Keratinocyte (primary cell): ENCODE measurements around the gene CEP120. TPM values are rescaled to one million over a fixed set of nuclear protein-coding genes. Genes with fewer than 3 reads are reported as not detected.

Source experiments
- DNase-seq: peaks from one replicate; pipeline ENCODE4 v3.0.0-alpha.2; 2011; ENCODE audit warnings: low read depth, missing footprints, low spot score
- FAIRE-seq: peaks from 2 replicates; lab custom pipeline; 2011; peaks lifted over from hg19 to GRCh38; lab: Jason Lieb, UNC
- H2AFZ ChIP-seq: 2 replicates; pipeline ENCODE4 v1.6.0; 2012; ENCODE audit warnings: low read length, control low read depth, inconsistent platforms; ENCODE audit not compliant: control insufficient read depth
- H3K27ac ChIP-seq: 2 replicates; pipeline ENCODE4 v1.5.1; 2011; ENCODE audit warnings: low read length; ENCODE audit not compliant: control insufficient read depth, insufficient read depth
- H3K27me3 ChIP-seq: 3 replicates; pipeline ENCODE4 v1.6.0; 2011; ENCODE audit warnings: low read length; ENCODE audit not compliant: control insufficient read depth, insufficient read depth; ENCODE audit errors: extremely low read depth
- H3K36me3 ChIP-seq, 2 experiments: 2 replicates in 1 of 2; 3 replicates in 1 of 2; pipeline ENCODE4 v1.5.1; 2011; ENCODE audit warnings: low read length in 2 of 2, mild to moderate bottlenecking in 1 of 2; ENCODE audit not compliant: control insufficient read depth in 2 of 2, insufficient read depth in 2 of 2; ENCODE audit errors: extremely low read depth in 1 of 2
- H3K4me1 ChIP-seq: 3 replicates; pipeline ENCODE4 v1.5.1; 2011; ENCODE audit warnings: low read length; ENCODE audit not compliant: control insufficient read depth, insufficient read depth; ENCODE audit errors: extremely low read depth
- H3K4me2 ChIP-seq: 3 replicates; pipeline ENCODE4 v1.6.0; 2011; ENCODE audit warnings: low read depth, low read length; ENCODE audit not compliant: control insufficient read depth, insufficient read depth; ENCODE audit errors: extremely low read depth
- H3K4me3 ChIP-seq, 3 experiments: fragments of 200-600 bp in 1 of 3; sonication (generic) in 1 of 3; 2 replicates in 2 of 3; 3 replicates in 1 of 3; pipeline ENCODE4 v1.5.1; 2011 to 2016; ENCODE audit warnings: low read length in 3 of 3, mild to moderate bottlenecking in 3 of 3, control low read depth in 2 of 3, inconsistent platforms in 1 of 3, low read depth in 1 of 3, mixed read lengths in 1 of 3, mixed run types in 1 of 3, moderate library complexity in 1 of 3; ENCODE audit not compliant: control insufficient read depth in 2 of 3, insufficient read depth in 2 of 3; ENCODE audit errors: extremely low read depth in 1 of 3
- H3K79me2 ChIP-seq: 2 replicates; pipeline ENCODE4 v1.6.0; 2012; ENCODE audit warnings: low read length; ENCODE audit not compliant: control insufficient read depth, insufficient read depth
- H3K9ac ChIP-seq: 3 replicates; pipeline ENCODE4 v1.6.0; 2011; ENCODE audit warnings: low read length; ENCODE audit not compliant: control insufficient read depth, insufficient read depth; ENCODE audit errors: extremely low read depth
- H3K9me1 ChIP-seq: 3 replicates; pipeline ENCODE4 v1.6.0; 2011; ENCODE audit warnings: low read length; ENCODE audit not compliant: control insufficient read depth, insufficient read depth; ENCODE audit errors: extremely low read depth
- H3K9me3 ChIP-seq: 2 replicates; pipeline ENCODE4 v1.5.1; 2012; ENCODE audit warnings: low read depth, low read length; ENCODE audit not compliant: control insufficient read depth
- H4K20me1 ChIP-seq: 3 replicates; pipeline ENCODE4 v1.6.0; 2011; ENCODE audit warnings: low read length; ENCODE audit not compliant: control insufficient read depth, insufficient read depth; ENCODE audit errors: extremely low read depth
- EZH2 ChIP-seq: IDR thresholded peaks from one replicate; pipeline ENCODE4 v1.6.1; 2012; ENCODE audit warnings: inconsistent platforms, mild to moderate bottlenecking, low read length, moderate library complexity
- dilution Hi-C: fragments of 300-500 bp; cut with MboI; formaldehyde crosslinking; loops from one replicate; pipeline ENCODE4 v1.7.0; 2020; ENCODE audit warnings: low sequenced_read_pairs; ENCODE audit not compliant: extremely low pct_ligation_motif_present
- polyA plus RNA-seq, 5 experiments: library from polyadenylated mRNA; depleted of rRNA in 3 of 5; stranded (reverse) in 3 of 5; stranded (forward) in 1 of 5; unstranded in 1 of 5; fragments of >200 nt; gene quantifications; 1 replicate in 1 of 5; 2 replicates in 3 of 5; 3 replicates in 1 of 5; pipeline versions ENCODE4 v1.2.1 to v1.2.3, GENCODE V29; 2011 to 2012; ENCODE audit warnings: missing spikeins in 2 of 5, low read depth in 1 of 5, low replicate concordance in 1 of 5
- TF ChIP-seq, protein P1 (sequence below), 3 experiments: IDR thresholded peaks in 1 of 3; conservative IDR thresholded peaks in 1 of 3; optimal IDR thresholded peaks in 1 of 3; 2 replicates in 2 of 3; 3 replicates in 1 of 3; pipeline versions ENCODE3 to v1.5.1; 2011; ENCODE audit warnings: low read length in 3 of 3, mild to moderate bottlenecking in 3 of 3, moderate library complexity in 2 of 3, control low read depth in 1 of 3, inconsistent platforms in 1 of 3; ENCODE audit not compliant: insufficient read depth in 2 of 3; ENCODE audit errors: extremely low read depth in 1 of 3

Gene CEP120
- polyA plus RNA-seq, 1 donor (not counting 4 experiments of a cell fraction or from before 2014, with no cell fraction given) = 11.7 TPM

DNA sequence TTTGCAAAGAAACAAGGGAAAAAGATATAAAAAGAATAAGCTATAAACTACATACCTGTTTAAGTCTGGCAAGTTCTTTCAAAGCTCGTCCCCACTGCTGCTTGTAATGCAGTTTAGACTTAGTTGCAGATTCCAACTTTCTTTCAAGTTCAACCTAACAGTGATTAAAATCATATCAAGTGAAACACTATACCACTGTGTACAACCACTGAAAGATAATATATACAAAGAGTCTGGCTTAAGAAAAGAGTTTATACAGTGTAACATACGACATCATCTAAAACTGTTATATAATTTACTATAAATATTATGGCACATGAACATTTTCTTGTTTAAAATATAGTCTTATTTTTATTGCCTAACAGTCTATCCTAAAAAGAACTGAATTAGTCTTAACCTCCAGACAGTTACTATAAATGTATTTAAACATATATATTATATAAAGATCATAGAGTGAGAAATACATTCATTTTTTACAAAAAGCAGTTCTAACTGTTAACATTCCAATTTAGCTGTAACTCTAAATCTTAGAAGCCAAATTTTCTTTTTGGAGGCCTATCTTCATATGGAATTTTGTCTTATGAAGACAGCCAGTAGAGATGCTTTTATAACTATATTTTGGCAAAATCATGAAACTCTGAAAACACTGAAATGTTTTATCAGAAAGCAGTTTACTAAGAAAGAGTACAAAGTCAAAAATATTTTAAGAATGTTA lies 58.6 kb downstream of the CEP120 start:
- no peak for FAIRE-seq
- Histone ChIP-seq H3K4me3 (no peak overlapping the region), H3K9ac (no peak overlapping the region), H3K4me2 (no peak overlapping the region), H2AFZ (no peak overlapping the region), H3K79me2 (no peaks in the 10 kb centered on the region), H4K20me1 (no peaks in the 10 kb centered on the region), H3K4me1 (no peaks in the 10 kb centered on the region), H3K9me3 (no peaks in the 10 kb centered on the region), H3K36me3 (no peaks in the 10 kb centered on the region), H3K27ac (no peak overlapping the region), H3K27me3 (no peaks in the 10 kb centered on the region), H3K9me1 (no peaks in the 10 kb centered on the region)
- TF ChIP-seq EZH2 = no peak
- TF ChIP-seq, protein P1, sequence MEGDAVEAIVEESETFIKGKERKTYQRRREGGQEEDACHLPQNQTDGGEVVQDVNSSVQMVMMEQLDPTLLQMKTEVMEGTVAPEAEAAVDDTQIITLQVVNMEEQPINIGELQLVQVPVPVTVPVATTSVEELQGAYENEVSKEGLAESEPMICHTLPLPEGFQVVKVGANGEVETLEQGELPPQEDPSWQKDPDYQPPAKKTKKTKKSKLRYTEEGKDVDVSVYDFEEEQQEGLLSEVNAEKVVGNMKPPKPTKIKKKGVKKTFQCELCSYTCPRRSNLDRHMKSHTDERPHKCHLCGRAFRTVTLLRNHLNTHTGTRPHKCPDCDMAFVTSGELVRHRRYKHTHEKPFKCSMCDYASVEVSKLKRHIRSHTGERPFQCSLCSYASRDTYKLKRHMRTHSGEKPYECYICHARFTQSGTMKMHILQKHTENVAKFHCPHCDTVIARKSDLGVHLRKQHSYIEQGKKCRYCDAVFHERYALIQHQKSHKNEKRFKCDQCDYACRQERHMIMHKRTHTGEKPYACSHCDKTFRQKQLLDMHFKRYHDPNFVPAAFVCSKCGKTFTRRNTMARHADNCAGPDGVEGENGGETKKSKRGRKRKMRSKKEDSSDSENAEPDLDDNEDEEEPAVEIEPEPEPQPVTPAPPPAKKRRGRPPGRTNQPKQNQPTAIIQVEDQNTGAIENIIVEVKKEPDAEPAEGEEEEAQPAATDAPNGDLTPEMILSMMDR (optimal IDR thresholded peaks at IDR 0.05 in 1 of 3, IDR thresholded peaks at IDR 0.05 in 1 of 3, conservative IDR thresholded peaks at IDR 0.05 in 1 of 3; ENCODE audit: extremely low read depth in 1 of 3, insufficient read depth in 2 of 3, low read length in 3 of 3) = no peak
- dilution Hi-C loops = no loop called here
- DNase-seq = no peak

DNA sequence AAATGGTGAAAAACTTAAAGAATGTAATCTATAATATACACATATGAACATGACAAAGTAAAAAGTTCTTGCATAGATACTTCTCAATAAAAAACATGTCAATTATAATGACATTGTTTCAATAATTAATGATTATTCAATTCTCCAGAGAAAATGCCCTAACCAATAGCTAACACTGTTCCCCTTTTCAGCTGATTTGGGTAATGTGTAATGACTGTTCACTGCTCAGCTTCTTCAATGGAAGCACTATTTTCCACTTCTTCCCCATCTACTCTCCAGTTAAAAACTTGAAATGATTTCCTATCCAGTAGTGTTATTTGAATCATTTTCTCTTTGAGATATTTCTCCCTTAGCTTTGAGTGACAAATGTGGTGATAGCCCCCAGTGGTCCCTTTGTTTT lies 62.3 kb downstream of the CEP120 start:
- no peaks in the 10 kb centered on the region for H3K4me1 ChIP-seq
- H3K36me3 ChIP-seq = no peaks in the 10 kb centered on the region
- TF ChIP-seq, protein P1 (optimal IDR thresholded peaks at IDR 0.05 in 1 of 3, IDR thresholded peaks at IDR 0.05 in 1 of 3, conservative IDR thresholded peaks at IDR 0.05 in 1 of 3; ENCODE audit: extremely low read depth in 1 of 3, insufficient read depth in 2 of 3, low read length in 3 of 3) = no peak
- TF ChIP-seq EZH2 = no peak
- FAIRE-seq (no peak), DNase-seq (no peak)
- no peak overlapping the region for H3K4me2 ChIP-seq
- no peak overlapping the region for H3K27ac ChIP-seq
- dilution Hi-C loops = no loop called here
- H3K9ac ChIP-seq = no peak overlapping the region
- H4K20me1 ChIP-seq = no peaks in the 10 kb centered on the region
- H3K79me2 ChIP-seq = no peaks in the 10 kb centered on the region
- H3K27me3 ChIP-seq = no peaks in the 10 kb centered on the region
- H3K9me3 ChIP-seq = no peaks in the 10 kb centered on the region
- no peak overlapping the region for H3K4me3 ChIP-seq
- H3K9me1 ChIP-seq = no peaks in the 10 kb centered on the region
- H2AFZ ChIP-seq = no peak overlapping the region
